HFFc6 (cell line): Measurements from ENCODE around the gene NAPB. TPM values are rescaled to one million over a fixed set of nuclear protein-coding genes. Genes with fewer than 3 reads are reported as not detected.

Source experiments
- DNase-seq: peaks from one replicate; pipeline ENCODE4 v3.0.0-alpha.2; 2018
- H3K27ac Mint-ChIP-seq: 2 replicates; pipeline ENCODE4 v1.8.0; 2020; ENCODE audit warnings: mild to moderate bottlenecking, mixed read lengths
- H3K27me3 Mint-ChIP-seq: 2 replicates; pipeline ENCODE4 v1.8.0; 2021; ENCODE audit warnings: mild to moderate bottlenecking, moderate library complexity, mixed read lengths; ENCODE audit not compliant: insufficient read depth
- H3K36me3 Mint-ChIP-seq: 2 replicates; pipeline ENCODE4 v1.8.0; 2021; ENCODE audit warnings: low read depth, mixed read lengths
- H3K4me1 Mint-ChIP-seq: 2 replicates; pipeline ENCODE4 v1.8.0; 2020; ENCODE audit warnings: low read depth, mixed read lengths
- H3K4me3 Mint-ChIP-seq: 2 replicates; pipeline ENCODE4 v1.8.0; 2020; ENCODE audit warnings: mild to moderate bottlenecking, moderate library complexity, mixed read lengths
- H3K9me3 Mint-ChIP-seq: 2 replicates; pipeline ENCODE4 v1.8.0; 2020; ENCODE audit warnings: mild to moderate bottlenecking, mixed read lengths
- total RNA-seq, 6 experiments: library from RNA; stranded (reverse); fragmentation: NEBNext Ultra II Directional; extraction: Animal tissue kit (Norgen Biotek cat#: 25700); gene quantifications; 2 replicates in 1 of 6; 3 replicates in 5 of 6; pipeline ENCODE4 v1.2.3, GENCODE V29; 2021
- TF ChIP-seq, protein P1 (sequence below): fragments of 200-600 bp; sonication (generic); IDR thresholded peaks from 2 replicates; pipeline ENCODE4 v1.5.0; 2021; ENCODE audit warnings: antibody characterized with exemption, mild to moderate bottlenecking

NAPB gene
- total RNA-seq, 6 experiments from 2014 or later, result 4.1 to 5.9 (median 5.0) TPM

DNA sequence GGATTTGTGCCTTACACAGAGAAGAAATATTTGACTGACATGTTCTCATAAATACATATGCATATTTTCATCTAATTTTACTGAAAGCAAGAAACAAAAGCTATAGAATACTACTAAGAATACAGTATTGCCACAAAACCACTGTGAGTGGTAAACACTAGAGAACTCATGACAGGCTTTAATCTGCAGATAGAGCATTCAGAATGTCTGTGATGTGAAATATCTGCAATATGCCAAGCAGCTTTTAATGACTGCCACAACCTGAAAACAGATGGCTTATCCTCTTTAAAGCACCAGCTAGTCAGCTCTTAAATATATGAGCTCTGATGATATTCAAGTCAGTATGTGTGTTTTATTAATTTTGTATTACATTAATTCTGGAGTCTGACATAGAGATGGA, 3.4 kb downstream of the NAPB start:
- DNase-seq, result no peak
- H3K9me3 Mint-ChIP-seq, result no peaks in the 10 kb centered on the region

DNA sequence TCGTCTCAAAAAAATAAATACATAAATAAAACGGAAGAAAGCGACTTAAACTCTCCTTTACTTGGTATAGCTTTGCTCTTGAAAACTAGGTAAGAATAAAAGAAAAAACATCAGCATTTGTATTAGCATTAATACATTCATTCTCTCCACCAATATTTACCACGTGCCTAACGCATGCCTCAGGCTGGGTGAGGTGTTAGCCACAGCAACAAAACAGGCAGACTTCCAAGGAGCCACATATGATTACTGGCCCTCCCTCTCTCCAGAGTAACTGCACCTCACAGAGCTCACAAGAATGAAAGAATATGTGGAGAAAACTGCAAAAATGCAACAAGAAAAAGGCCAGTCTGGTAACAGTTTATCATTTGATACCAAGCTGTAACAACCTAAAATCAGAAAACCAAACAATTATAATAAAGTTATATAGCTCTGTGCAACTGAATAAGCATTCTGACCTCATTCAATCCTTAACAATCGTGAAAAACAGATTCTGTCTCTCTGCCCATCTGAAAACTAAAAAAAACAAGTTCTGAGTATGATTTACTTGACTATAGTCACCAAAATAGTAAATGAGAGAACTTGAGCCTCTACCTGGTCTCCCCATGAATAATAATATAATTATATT, 5.2 kb downstream of the NAPB start:
- Mint-ChIP-seq H3K4me1 (peaks cover 50% of the 10 kb centered on the region), H3K36me3 (no peaks in the 10 kb centered on the region), H3K27me3 (no peaks in the 10 kb centered on the region), H3K4me3 (no peak overlapping the region; the same call in 1 of the 2 replicates), H3K27ac (peak overlapping the region; percentile 15; the same call in 1 of the 2 replicates), H3K9me3 (no peaks in the 10 kb centered on the region)
- DNase-seq, result no peak
- TF ChIP-seq, protein P1, sequence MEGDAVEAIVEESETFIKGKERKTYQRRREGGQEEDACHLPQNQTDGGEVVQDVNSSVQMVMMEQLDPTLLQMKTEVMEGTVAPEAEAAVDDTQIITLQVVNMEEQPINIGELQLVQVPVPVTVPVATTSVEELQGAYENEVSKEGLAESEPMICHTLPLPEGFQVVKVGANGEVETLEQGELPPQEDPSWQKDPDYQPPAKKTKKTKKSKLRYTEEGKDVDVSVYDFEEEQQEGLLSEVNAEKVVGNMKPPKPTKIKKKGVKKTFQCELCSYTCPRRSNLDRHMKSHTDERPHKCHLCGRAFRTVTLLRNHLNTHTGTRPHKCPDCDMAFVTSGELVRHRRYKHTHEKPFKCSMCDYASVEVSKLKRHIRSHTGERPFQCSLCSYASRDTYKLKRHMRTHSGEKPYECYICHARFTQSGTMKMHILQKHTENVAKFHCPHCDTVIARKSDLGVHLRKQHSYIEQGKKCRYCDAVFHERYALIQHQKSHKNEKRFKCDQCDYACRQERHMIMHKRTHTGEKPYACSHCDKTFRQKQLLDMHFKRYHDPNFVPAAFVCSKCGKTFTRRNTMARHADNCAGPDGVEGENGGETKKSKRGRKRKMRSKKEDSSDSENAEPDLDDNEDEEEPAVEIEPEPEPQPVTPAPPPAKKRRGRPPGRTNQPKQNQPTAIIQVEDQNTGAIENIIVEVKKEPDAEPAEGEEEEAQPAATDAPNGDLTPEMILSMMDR, result no peak

More for the DNA sequence above, 3.4 kb downstream of the NAPB start:
- Mint-ChIP-seq H3K36me3 (no peaks in the 10 kb centered on the region), H3K4me1 (peaks cover 43% of the 10 kb centered on the region), H3K27ac (no peak overlapping the region), H3K4me3 (no peak overlapping the region), H3K27me3 (peaks cover 2% of the 10 kb centered on the region; the same call in 1 of the 2 replicates)
- TF ChIP-seq, protein P1, result no peak

DNA sequence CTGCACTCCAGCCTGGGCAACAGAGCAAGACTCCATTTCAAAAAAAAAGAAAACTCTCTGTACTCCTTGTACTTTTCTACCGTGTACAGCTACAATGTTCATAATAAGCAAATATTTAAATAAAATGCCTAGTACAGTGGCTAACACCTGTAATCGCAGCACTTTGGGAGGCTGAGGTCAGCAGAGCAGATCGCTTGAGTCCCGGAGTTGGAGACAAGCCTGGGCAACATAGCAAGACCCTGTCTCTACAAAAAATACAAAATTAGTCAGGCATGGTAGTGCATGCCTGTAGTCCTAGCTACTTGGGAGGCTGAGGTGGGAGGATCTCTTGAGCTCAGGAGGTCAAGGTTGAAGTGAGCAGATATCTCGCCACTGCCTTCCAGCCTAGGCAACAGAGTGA, 5.7 kb downstream of the NAPB start:
- peak overlapping the region; percentile 33; the same call in 1 of the 2 replicates for H3K27ac Mint-ChIP-seq
- TF ChIP-seq, protein P1, result no peak
- H3K4me1 Mint-ChIP-seq, result peaks cover 55% of the 10 kb centered on the region
- H3K4me3 Mint-ChIP-seq, result no peak overlapping the region
- H3K36me3 Mint-ChIP-seq, result no peaks in the 10 kb centered on the region
- H3K9me3 Mint-ChIP-seq, result no peaks in the 10 kb centered on the region
- DNase-seq, result no peak
- H3K27me3 Mint-ChIP-seq, result no peaks in the 10 kb centered on the region

DNA sequence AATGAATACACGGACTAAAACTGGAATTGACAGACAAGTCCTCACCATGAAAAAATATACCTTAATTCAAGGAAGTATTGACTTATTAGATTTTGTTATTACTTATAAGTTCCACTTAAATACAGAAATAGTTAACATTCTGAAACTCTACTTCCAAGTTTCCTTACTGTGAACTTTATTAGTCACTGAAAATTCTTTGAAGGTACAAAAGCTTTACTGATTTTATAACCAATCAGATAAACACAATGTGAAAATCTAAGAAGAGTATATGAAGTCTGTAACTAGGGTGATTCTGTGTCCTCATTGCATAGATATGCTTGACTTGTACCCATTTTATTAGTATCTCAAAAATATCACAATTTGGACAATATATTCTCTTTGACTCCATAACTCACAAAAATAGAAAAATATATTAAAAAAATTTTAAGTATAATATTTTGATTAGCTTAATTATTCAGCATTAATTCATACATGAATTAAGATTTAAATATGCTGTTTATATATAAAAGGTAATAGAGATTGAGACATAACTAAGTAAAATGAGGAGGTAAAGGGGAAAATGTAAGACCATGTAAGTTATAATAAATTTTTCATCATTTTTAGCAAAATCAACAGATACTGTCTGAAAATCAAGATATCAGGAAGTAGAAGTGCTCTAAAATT, 6.6 kb downstream of the NAPB start:
- Mint-ChIP-seq H3K9me3 (no peaks in the 10 kb centered on the region), H3K4me3 (no peak overlapping the region), H3K36me3 (no peaks in the 10 kb centered on the region), H3K27me3 (no peaks in the 10 kb centered on the region), H3K4me1 (peaks cover 58% of the 10 kb centered on the region), H3K27ac (no peak overlapping the region)
- TF ChIP-seq, protein P1, result no peak
- no peak for DNase-seq

DNA sequence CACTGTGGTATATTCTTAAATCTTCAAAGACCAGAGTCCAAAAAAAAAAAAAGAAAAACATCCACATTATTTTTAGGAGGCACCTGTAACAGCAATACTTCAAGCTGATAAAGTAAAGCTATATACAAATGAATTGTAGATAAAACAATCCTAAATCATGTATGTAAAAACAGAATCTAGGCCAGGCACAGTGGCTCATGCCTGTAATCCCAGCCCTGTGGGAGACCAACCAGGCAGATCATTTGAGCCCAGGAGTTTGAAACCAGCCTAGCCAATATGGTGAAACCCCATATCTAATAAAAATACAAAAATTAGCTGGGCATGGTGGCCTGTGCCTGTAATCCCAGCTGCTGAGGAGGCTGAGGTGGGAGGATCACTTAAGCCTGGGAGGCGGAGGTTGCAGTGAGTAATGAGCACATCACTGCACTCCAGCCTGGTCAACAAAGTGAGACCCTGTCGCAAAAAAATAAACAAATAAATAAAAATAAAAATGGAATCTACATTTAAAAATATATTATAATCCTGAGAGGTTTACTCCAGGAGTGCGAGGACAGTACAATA, 7.3 kb downstream of the NAPB start:
- Mint-ChIP-seq H3K36me3 (no peaks in the 10 kb centered on the region), H3K27me3 (no peaks in the 10 kb centered on the region)

More for the DNA sequence above, 7.3 kb downstream of the NAPB start:
- no peaks in the 10 kb centered on the region for H3K9me3 Mint-ChIP-seq
- H3K4me1 Mint-ChIP-seq, result peaks cover 51% of the 10 kb centered on the region
- H3K4me3 Mint-ChIP-seq, result no peak overlapping the region
- TF ChIP-seq, protein P1, result no peak
- no peak overlapping the region for H3K27ac Mint-ChIP-seq
- no peak for DNase-seq
